GM18526 (cell line): ENCODE measurements around the gene C19orf38.

Experiments
- POLR2A ChIP-seq: IDR thresholded peaks from 3 replicates; pipeline ENCODE4 v1.6.1; 2011; ENCODE audit not compliant: insufficient read length; ENCODE audit errors: extremely low read depth

Gene C19orf38

DNA sequence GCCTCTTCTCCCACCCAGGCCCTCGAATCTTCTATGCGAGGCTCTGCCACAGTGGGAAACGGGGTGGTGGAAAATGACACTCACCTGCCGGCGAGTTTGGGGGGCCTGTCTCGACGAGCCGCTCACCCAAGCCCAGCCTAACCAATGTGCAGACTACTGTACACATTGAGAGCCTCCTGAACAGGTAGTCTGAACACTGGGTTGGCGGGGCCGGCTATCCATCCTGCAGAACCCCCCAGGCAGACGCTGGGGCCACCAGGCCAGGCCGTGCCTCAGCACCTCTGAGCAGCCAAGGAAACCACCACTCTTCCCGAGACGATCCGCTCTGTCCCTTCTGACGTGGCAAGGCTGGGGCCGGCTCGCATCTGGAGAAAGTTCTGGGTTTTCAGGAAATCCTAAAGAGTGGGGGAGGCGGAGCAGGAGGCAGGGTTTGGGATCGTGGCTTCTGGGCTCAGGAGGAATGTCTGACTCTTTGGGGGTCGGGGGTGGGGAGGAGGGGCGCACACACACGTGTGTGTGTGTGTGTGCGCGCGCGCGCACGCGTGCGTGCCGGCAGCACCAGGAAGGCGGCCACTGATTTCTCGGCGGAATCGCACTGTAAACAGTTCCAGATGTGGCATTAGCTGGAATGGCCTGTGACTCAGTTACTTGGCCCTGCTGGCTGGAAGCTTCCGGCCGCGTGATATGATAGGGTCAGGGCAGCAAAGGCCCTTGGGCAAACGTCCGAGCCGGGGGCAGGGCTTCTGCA is 30.8 kb upstream of the C19orf38 start:
- no peak for TF ChIP-seq POLR2A

GRCh38 chr19:10818301-10819123 is 29.7 kb upstream of the C19orf38 start:
- no peak for TF ChIP-seq POLR2A

DNA sequence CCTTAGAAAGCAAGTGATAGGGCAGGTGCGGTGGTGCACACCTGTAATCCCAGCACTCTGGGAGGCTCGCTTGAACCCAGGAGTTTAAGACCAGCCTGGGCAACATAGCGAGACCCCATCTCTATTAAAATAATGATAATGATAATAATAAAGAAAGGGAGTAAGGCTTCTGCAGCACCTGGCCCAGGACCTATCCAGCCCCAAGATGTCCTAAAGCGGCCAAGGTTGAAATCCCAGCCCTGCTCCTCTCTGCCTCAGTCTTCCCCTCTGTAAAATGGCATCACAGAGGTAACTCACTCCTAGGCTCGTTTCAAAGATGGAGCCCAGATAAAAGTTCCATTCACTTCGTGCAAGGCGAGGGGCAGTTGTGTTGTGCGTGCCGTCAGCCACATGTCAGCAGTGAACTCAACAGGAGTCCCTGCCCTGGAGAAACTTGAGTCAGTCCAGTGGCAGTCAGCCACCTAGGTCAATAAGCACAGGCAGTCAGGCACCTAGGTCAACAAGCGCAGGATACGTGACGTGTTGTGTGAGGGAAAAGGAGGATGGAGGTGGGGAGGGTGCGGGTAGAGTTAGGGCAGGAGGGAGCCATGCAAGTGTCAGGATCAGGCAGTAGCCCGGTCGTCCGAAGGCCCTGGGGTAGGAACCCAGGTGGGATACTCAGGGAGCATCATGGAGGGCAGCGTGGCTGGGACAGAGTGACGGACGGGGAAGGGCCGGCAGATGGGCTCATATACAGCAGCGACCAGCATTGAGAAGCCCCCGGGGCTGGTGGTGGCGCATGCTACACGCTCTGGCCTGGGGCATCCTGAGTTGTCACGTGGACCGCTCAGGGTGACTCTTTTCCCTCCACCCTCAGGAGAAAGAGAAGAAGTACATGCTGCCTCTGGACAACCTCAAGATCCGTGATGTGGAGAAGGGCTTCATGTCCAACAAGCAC is 28.8 kb upstream of the C19orf38 start:
- no peak for TF ChIP-seq POLR2A

DNA sequence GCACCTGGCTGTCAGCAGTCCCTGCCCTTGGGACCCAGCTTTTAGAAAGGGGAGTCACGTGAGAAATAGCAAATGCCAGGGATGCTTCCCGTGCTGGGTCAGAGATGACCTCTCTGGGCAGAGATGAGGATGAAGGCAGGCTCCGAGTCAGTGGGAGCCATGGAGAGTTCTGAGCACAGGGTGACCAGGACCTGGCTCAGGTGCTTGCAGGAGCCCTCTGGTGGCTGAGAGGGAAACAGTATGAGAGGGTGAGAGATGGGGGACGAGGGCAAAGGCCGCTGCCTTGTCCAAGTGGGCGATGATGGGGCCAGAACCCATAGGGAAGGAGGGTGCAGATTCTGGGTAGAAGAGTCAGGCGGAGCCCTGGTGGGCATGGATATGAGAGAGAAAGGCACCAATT is 28.0 kb upstream of the C19orf38 start:
- no peak for TF ChIP-seq POLR2A

- no peak for TF ChIP-seq POLR2A
Measured at GRCh38 chr19:10823690-10824089, 24.5 kb upstream of the C19orf38 start.

DNA sequence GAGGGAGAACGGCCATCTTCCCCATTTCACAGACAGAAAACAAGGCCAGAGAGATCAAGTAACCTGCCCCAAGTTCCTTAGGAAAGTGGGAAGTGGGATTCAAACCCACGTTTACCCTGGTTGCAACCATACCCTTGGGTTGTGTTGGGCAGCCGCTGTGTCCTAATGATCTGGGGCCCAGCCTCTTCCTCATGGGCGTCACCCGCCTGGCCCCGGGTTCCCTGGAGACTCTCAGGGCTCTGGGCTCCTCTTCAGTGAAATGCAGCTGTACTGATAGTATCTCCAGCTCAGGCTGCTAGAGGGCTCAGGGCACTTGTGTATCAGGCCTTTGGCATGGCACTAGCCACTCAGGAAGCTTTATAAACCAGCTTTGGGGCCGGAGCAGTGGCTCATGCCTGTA is 22.0 kb upstream of the C19orf38 start:
- TF ChIP-seq POLR2A, result no peak

- TF ChIP-seq POLR2A, result no peak
Measured at GRCh38 chr19:10826846-10827245, 21.4 kb upstream of the C19orf38 start.

GRCh38 chr19:10828981-10829821 is 19.0 kb upstream of the C19orf38 start:
- no peak for TF ChIP-seq POLR2A

GRCh38 chr19:10829967-10830366 is 18.2 kb upstream of the C19orf38 start:
- TF ChIP-seq POLR2A, result no peak

DNA sequence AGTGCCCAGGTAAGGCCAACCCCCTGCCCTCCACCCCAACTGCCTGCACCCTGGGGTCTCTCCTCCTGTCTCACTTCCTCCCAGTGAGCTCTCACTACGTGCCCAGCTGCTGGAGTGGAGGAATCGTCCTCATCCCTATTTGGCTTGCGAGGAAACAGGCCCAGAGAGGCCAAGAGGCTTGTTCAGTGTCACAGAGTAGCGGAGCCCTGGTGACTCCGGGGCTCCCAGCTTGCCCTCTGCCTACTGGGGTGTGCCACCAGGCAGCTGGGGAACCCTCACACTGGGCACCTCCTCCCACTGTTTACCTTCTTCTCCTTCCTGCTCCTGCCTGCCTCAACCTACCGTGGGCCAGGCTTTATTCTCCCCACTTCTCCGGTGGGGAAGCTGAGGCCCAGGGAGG is 17.8 kb upstream of the C19orf38 start:
- no peak for TF ChIP-seq POLR2A

GRCh38 chr19:10830931-10831779 is 17.1 kb upstream of the C19orf38 start:
- no peak for TF ChIP-seq POLR2A

GRCh38 chr19:10831987-10832938 is 16.0 kb upstream of the C19orf38 start:
- no peak for TF ChIP-seq POLR2A

DNA sequence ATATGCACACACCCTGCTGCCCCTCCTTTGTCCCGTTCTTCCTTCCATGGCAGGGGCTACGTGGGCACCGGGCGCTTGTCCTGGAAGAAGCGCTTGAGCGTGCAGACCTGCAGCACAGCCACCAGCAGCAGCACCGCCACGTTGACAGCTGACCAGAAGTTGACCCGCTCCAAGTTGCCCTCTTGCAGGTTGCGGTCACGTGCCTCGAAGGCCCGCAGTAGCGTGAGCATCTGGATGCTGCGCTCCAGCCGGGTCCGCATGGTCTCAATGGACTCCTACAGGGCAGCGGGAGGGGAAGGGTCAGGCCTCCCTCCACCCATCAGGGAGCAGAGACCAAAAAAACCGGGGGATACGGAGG is 15.3 kb upstream of the C19orf38 start:
- TF ChIP-seq POLR2A, result no peak
